ENCODE results near the gene NT5C2. TPM values are rescaled to one million over a fixed set of nuclear protein-coding genes. Genes with fewer than 3 reads are reported as not detected.

The NT5C2 gene
- total and polyA plus RNA-seq, 2 of the 4 experiments (the other 2 are of a cell fraction), result 60.0 to 65.1 TPM

- dilution Hi-C loops (cut with HindIII; ENCODE audit: low sequenced_read_pairs, unreplicated experiment) (no loop called here), in situ Hi-C loops (cut with MboI; ENCODE audit: low sequenced_read_pairs) (no loop called here), intact Hi-C loops (cut with micrococcal nuclease) (no loop called here)
- TF ChIP-seq MAZ (IDR thresholded peaks at IDR 0.05; ENCODE audit: borderline replicate concordance, low read depth, low read length), result no peak
- Histone ChIP-seq H3K18ac (ENCODE audit: low read depth, low read length) (no peak overlapping the region), H2AK5ac (ENCODE audit: low read depth, low read length) (no peak overlapping the region), H3K9me3 (ENCODE audit: control insufficient read depth, insufficient read depth, low read length) (no peaks in the 10 kb centered on the region), H2BK15ac (ENCODE audit: low read depth, low read length) (no peak overlapping the region), H3K4ac (ENCODE audit: low read depth, low read length) (no peak overlapping the region), H3K4me3 (ENCODE audit: insufficient read depth, low read depth, low read length) (no peak overlapping the region), H3K23ac (ENCODE audit: low read depth, low read length) (no peak overlapping the region), H2BK120ac (ENCODE audit: low read depth, low read length) (no peak overlapping the region), H3K27me3 (ENCODE audit: control insufficient read depth, insufficient read depth, low read length) (no peaks in the 10 kb centered on the region), H2AFZ (replicated peaks; ENCODE audit: low read length, poor library complexity) (no peak overlapping the region), H3K4me2 (ENCODE audit: low read depth, low read length) (no peak overlapping the region), H3K79me1 (ENCODE audit: low read depth in 1 of 2, low read length in 2 of 2) (peaks cover 19 to 51% of the 10 kb centered on the region in 2 experiments), H2AK9ac (replicated peaks; ENCODE audit: low read depth, low read length, poor library complexity) (no peak overlapping the region), H4K91ac (ENCODE audit: insufficient read depth, low read depth, low read length) (no peak overlapping the region), H3K56ac (ENCODE audit: extremely low read depth, insufficient read depth, low read length) (no peak overlapping the region), H2BK5ac (ENCODE audit: low read depth, low read length, poor library complexity, severe bottlenecking) (no peak overlapping the region), H2BK20ac (ENCODE audit: low read depth, low read length) (no peak overlapping the region), H3K14ac (replicated peaks; ENCODE audit: low read depth, low read length) (no peak overlapping the region), H4K5ac (ENCODE audit: low read depth, low read length) (no peak overlapping the region), H3K27ac (ENCODE audit: insufficient read depth, low read length) (no peak overlapping the region), H3K9ac (ENCODE audit: low read depth, low read length) (no peak overlapping the region), H3K36me3 (ENCODE audit: control insufficient read depth, insufficient read depth, low read length) (peaks cover 7% of the 10 kb centered on the region), H4K20me1 (ENCODE audit: insufficient read depth, low read length) (peaks cover 5% of the 10 kb centered on the region; the same call in 1 of the 2 replicates), H3K4me1 (ENCODE audit: control insufficient read depth, insufficient read depth, low read length) (peaks cover 12% of the 10 kb centered on the region), H4K8ac (ENCODE audit: low read depth in 2 of 2, low read length in 2 of 2) (no peak overlapping the region), H3K9me1 (ENCODE audit: insufficient read depth, low read length) (peaks cover 5% of the 10 kb centered on the region; the same call in 1 of the 2 replicates)
- ATAC-seq (ENCODE audit: low read depth) (0 out of 2 replicates have a peak, but pooled peaks have one; percentile 23), DNase-seq (peak; percentile 19)
- WGBS, 2 experiments (ENCODE audit: extremely low coverage in 2 of 2, insufficient read length in 1 of 2), result no CpG with 5 or more reads among the region's 9 CpGs
- POLR2A ChIA-PET (ENCODE audit: unreplicated experiment), result no interaction called here
- no TSS peak for BruUV-seq (replicated peaks)
- CTCF ChIA-PET, result no interaction called here
Observed at GRCh38 chr10:103125323-103126267, 67.5 kb downstream of the NT5C2 start.

Measured in IMR-90 (cell line).